ENCODE measurements around the gene DLGAP1. TPM values are rescaled to one million over a fixed set of nuclear protein-coding genes. Genes with fewer than 3 reads are reported as not detected.

The DLGAP1 gene
- total RNA-seq, 1 experiment from 2014 or later, result 0.14 TPM

- no peak for DNase-seq (ENCODE audit: low read depth)
- in situ Hi-C loops (cut with HindIII; ENCODE audit: low pct_unique_long_range_greater_than_20kb, low sequenced_read_pairs), result no loop called here
Observed at GRCh38 chr18:3848316-3848715, 606.8 kb downstream of the DLGAP1 start.

DNA sequence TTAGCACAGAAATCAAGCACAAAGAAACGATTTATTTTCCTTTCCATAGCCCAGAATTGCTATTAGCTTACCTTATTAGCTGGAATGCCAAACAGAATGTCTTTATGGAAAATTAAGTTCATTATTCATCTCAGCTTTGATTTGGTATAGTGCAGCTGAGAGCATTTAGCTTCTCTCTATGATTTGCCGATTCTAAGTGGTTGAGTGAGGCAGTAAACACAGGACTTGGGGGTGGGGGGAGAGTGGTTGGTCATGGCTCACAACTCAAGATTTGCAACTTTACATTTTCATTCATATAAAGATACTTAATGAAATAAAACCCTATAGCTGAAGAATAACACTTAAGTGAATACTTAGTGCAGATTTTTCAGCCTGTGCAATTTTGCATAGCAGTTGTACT lies 609.9 kb downstream of the DLGAP1 start:
- no peak for DNase-seq (ENCODE audit: low read depth)
- in situ Hi-C loops (cut with HindIII; ENCODE audit: low pct_unique_long_range_greater_than_20kb, low sequenced_read_pairs), result no loop called here

DNA sequence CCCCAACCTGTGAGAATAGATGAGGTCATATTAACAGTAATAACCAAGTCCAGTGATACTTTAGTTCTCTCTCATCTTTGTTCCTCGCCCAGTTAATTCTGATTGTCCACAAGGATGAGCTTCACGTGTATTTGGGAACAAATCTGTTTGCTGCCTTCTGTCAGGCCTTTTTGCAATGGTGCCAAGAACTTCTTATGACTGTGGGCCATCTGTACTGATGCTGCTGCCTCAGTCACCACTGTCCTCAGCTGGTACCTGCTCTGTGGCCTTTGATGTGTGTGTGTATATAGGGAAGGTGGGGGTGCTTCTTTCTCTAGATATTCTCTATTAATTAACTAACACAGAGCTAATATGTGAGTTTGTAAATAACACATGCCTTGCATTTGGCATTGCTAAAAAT lies 612.3 kb downstream of the DLGAP1 start:
- DNase-seq (ENCODE audit: low read depth), result no peak
- in situ Hi-C loops (cut with HindIII; ENCODE audit: low pct_unique_long_range_greater_than_20kb, low sequenced_read_pairs), result no loop called here

- in situ Hi-C loops (cut with HindIII; ENCODE audit: low pct_unique_long_range_greater_than_20kb, low sequenced_read_pairs), result no loop called here
- no peak for DNase-seq (ENCODE audit: low read depth)
Observed at GRCh38 chr18:3840766-3841165, 614.3 kb downstream of the DLGAP1 start.

GRCh38 chr18:3839581-3839981 lies 615.5 kb downstream of the DLGAP1 start:
- DNase-seq (ENCODE audit: low read depth), result no peak
- in situ Hi-C loops (cut with HindIII; ENCODE audit: low pct_unique_long_range_greater_than_20kb, low sequenced_read_pairs), result no loop called here

- in situ Hi-C loops (cut with HindIII; ENCODE audit: low pct_unique_long_range_greater_than_20kb, low sequenced_read_pairs), result no loop called here
- DNase-seq (ENCODE audit: low read depth), result no peak
Observed at GRCh38 chr18:3836483-3837335, 618.4 kb downstream of the DLGAP1 start.

GRCh38 chr18:3832025-3832638 lies 623.0 kb downstream of the DLGAP1 start:
- DNase-seq (ENCODE audit: low read depth), result no peak
- in situ Hi-C loops (cut with HindIII; ENCODE audit: low pct_unique_long_range_greater_than_20kb, low sequenced_read_pairs), result no loop called here

DNA sequence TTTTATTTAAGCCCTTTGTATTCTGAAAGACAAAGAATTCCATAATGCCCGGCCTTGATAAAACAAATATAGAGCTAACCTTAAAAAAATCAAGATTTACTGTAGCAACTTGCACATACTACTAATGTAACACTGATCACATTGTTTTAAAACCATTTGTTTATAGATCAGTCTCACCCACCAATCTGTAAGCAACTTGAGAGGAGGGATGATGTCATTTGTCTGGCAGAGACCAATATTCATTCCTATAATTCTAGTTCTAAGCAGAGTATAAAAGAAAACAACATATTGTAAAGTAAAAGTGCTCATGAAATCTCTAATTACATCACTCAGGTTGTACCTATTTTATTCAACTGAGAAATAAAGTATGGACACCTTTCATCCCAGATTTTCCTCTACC lies 624.5 kb downstream of the DLGAP1 start:
- in situ Hi-C loops (cut with HindIII; ENCODE audit: low pct_unique_long_range_greater_than_20kb, low sequenced_read_pairs), result no loop called here
- DNase-seq (ENCODE audit: low read depth), result no peak

GRCh38 chr18:3827236-3827845 lies 627.8 kb downstream of the DLGAP1 start:
- DNase-seq (ENCODE audit: low read depth), result no peak
- in situ Hi-C loops (cut with HindIII; ENCODE audit: low pct_unique_long_range_greater_than_20kb, low sequenced_read_pairs), result no loop called here

DNA sequence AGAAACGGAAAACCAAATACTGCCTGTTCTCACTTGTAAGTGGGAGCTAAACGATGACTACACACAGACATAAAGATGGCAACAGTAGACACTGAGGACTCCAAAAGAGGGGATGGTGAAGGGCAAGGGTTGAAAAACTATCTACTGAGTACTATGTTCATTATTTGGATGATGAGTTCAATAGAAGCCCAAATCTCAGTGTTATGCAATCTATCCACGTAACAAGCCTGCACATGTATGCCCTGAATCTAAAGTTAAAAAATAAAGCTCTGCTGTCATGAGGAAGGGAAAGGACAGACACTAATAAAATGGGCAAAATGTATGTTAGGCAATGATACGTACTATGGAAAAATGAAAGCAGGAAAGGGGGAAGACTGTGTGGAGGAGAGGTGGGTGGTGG lies 629.1 kb downstream of the DLGAP1 start:
- in situ Hi-C loops (cut with HindIII; ENCODE audit: low pct_unique_long_range_greater_than_20kb, low sequenced_read_pairs), result no loop called here
- DNase-seq (ENCODE audit: low read depth), result no peak

GRCh38 chr18:3824101-3824500 lies 631.0 kb downstream of the DLGAP1 start:
- in situ Hi-C loops (cut with HindIII; ENCODE audit: low pct_unique_long_range_greater_than_20kb, low sequenced_read_pairs), result no loop called here
- no peak for DNase-seq (ENCODE audit: low read depth)

DNA sequence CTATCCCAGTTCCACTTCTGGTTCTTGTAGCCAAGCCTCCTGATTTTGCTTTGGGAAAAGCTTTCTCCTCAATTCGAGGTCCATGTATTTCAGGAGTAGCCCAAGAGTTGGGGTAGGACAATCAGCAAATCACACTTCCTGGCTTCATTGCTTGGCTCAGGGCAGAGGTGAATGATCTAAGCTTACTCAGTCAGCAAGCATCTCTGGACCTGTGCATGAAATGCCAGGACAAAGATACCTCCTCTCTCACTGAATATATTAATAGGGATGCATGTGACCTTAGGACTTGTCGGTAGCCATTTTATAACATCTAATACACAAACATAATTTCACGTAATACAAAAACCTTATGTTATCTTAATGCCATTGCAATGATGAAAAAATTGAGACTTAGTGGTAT lies 632.0 kb downstream of the DLGAP1 start:
- in situ Hi-C loops (cut with HindIII; ENCODE audit: low pct_unique_long_range_greater_than_20kb, low sequenced_read_pairs), result no loop called here
- no peak for DNase-seq (ENCODE audit: low read depth)

GRCh38 chr18:3821524-3821923 lies 633.6 kb downstream of the DLGAP1 start:
- DNase-seq (ENCODE audit: low read depth), result no peak
- in situ Hi-C loops (cut with HindIII; ENCODE audit: low pct_unique_long_range_greater_than_20kb, low sequenced_read_pairs), result no loop called here

DNA sequence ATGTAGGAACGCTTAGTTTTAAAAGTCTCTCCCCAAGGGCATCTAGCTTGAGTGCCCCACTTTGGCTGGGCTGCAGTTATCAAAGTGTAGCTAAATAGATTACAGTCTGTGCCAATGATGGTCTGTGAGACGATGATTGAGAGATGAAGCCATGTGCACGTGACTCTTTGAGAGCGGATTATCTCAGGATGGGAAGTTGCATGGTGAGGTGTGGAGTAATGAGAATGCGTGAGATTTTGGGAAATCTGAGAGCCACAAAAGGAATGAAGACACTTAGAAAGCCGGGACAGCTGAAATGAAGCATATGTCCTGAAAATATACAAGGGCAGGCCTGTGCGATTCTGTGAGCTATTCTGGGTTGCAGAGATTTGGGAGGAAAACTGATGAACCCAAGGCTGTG lies 635.1 kb downstream of the DLGAP1 start:
- DNase-seq (ENCODE audit: low read depth), result no peak
- in situ Hi-C loops (cut with HindIII; ENCODE audit: low pct_unique_long_range_greater_than_20kb, low sequenced_read_pairs), result no loop called here

DNA sequence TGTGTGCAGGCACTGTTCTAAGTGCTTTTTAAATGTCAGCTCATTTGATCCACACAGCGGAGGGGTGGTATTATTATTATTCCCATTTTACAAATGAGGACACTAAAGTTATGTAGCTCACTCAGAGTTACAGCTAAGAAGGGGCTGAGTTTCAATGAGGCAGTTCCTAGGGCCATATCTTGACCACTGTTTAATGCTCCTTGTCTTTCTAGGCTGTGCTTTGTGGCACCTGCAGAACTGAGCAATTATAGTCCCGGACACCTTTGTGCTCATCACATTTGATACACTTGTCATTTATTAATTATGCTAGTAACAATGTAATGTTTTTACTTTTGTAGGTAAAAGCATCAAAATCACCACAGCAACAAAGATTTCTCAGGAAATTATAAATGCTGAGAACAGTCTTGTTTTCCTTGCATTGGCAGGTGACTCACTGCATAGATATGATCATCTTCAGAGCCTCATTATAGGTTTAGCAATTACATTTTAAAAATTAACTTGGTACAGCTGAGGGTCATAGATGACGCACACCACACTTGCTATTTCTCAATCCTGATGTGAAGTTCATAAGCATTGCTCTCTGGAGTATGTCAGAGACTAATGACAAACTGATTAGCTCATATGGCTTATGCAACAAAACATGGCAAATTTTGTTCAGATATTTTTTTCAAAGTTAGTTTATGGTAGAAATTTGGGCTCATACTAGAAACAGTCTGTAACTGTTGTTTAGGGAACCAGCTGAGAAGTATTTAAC lies 638.3 kb downstream of the DLGAP1 start:
- DNase-seq (ENCODE audit: low read depth), result peak; percentile 93
- in situ Hi-C loops (cut with HindIII; ENCODE audit: low pct_unique_long_range_greater_than_20kb, low sequenced_read_pairs), result no loop called here

- DNase-seq (ENCODE audit: low read depth), result no peak
- in situ Hi-C loops (cut with HindIII; ENCODE audit: low pct_unique_long_range_greater_than_20kb, low sequenced_read_pairs), result no loop called here
Observed at GRCh38 chr18:3815991-3816390, 639.1 kb downstream of the DLGAP1 start.

DNA sequence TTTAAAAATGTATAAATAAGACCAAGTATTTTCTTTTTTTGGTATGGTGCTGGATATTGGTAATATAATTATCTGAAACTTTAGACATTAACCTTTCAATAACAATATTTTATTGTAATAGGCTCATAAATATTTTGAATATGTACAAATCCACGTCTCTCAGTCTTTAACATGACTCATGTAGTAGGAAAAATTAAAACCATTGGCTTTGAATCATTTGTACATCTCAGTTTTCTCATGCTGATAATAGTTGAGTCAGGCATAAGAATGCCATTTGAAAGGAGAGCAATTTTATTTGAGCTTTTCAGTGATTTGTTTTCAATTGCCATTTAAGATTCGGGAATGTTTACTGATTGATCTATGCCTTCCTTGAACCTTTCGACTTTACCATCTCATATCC lies 640.3 kb downstream of the DLGAP1 start:
- in situ Hi-C loops (cut with HindIII; ENCODE audit: low pct_unique_long_range_greater_than_20kb, low sequenced_read_pairs), result no loop called here
- DNase-seq (ENCODE audit: low read depth), result no peak

DNA sequence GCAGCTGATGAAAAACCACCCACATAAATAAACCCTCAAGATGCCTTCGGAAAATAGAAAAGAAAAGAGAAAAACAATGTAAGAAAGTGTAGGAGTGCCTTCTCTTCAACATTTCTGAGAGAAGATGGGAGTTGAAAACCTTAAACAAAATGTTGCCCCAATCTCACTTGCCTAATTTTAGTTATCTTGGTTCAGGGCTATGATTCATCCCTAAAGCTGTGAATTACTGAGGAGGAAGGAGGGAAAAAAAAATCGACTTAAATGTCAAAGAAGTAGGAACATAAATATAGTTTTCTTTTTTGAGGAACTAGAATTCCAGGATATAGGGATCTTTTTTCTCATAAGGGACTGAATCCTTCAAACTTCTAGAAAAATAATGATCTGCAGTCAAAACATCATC lies 644.8 kb downstream of the DLGAP1 start:
- DNase-seq (ENCODE audit: low read depth), result no peak
- in situ Hi-C loops (cut with HindIII; ENCODE audit: low pct_unique_long_range_greater_than_20kb, low sequenced_read_pairs), result no loop called here
